ENCODE results near the gene GPAM. TPM values are rescaled to one million over a fixed set of nuclear protein-coding genes. Genes with fewer than 3 reads are reported as not detected.

Gene GPAM
- total and polyA plus RNA-seq, 2 of the 8 experiments (the other 6 are each of a cell fraction or from before 2014, with no cell fraction given): 5.5 to 15.5 TPM

GRCh38 chr10:112120491-112120890 lies 63.1 kb downstream of the GPAM start:
- 82% methylated on average over 4 of the region's 4 CpGs; no CpG with 5 or more reads in 1 of the 2 experiments for WGBS, 2 experiments (ENCODE audit: extremely low coverage in 1 of 2, insufficient coverage in 1 of 2, insufficient read length in 1 of 2, insufficient replicate concordance in 2 of 2, low coverage in 1 of 2, low lambda C conversion rate in 2 of 2, missing lambda C conversion rate in 1 of 2)
- Histone ChIP-seq H3K9me3 (ENCODE audit: insufficient read depth in 2 of 2, low read depth in 1 of 2, low read length in 1 of 2) (no peaks in the 10 kb centered on the region), H2BK120ac (replicated peaks; ENCODE audit: low read depth, low read length) (no peak overlapping the region), H3K18ac (ENCODE audit: extremely low read depth, low read length) (no peak overlapping the region), H3K56ac (replicated peaks; ENCODE audit: insufficient read length, low read depth, low read length) (no peak overlapping the region), H2AFZ (ENCODE audit: low read length) (no peak overlapping the region), H2BK20ac (ENCODE audit: low read length) (no peak overlapping the region), H3K79me2 (ENCODE audit: control insufficient read depth in 1 of 2, insufficient read depth in 2 of 2, low read length in 2 of 2) (no peaks in the 10 kb centered on the region), H3K79me1 (ENCODE audit: low read depth, low read length) (no peaks in the 10 kb centered on the region), H3K4ac (replicated peaks; ENCODE audit: insufficient read length, low read depth, low read length) (no peak overlapping the region), H3K9ac (replicated peaks in 1 of 4; ENCODE audit: extremely low read depth in 1 of 4, low read depth in 3 of 4, low read length in 3 of 4) (no peak overlapping the region), H2BK12ac (ENCODE audit: low read depth, low read length) (no peak overlapping the region), H3K27ac (ENCODE audit: low read depth, low read length) (no peak overlapping the region), H2BK15ac (ENCODE audit: low read length) (no peak overlapping the region), H4K91ac (replicated peaks; ENCODE audit: insufficient read length, low read length) (no peak overlapping the region), H2AK5ac (ENCODE audit: low read depth, low read length) (no peak overlapping the region), H4K5ac (ENCODE audit: insufficient read length, low read depth, low read length) (no peak overlapping the region), H3K14ac (ENCODE audit: insufficient read length) (no peak overlapping the region), H3K36me3 (ENCODE audit: control insufficient read depth in 2 of 4, insufficient read depth in 4 of 4, low read length in 3 of 4) (no peaks in the 10 kb centered on the region), H2BK5ac (ENCODE audit: low read depth, low read length) (no peak overlapping the region), H4K20me1 (replicated peaks in 1 of 2; ENCODE audit: control insufficient read depth in 1 of 2, insufficient read depth in 2 of 2, low read length in 2 of 2) (no peaks in the 10 kb centered on the region), H3K23ac (ENCODE audit: insufficient read length) (no peak overlapping the region), H3K4me3 (ENCODE audit: extremely low read depth in 1 of 4, insufficient read depth in 2 of 4, low read depth in 3 of 4, low read length in 4 of 4) (no peak overlapping the region), H3K4me1 (replicated peaks in 1 of 4; ENCODE audit: control insufficient read depth in 3 of 4, insufficient read depth in 4 of 4, low read length in 3 of 4) (no peaks in the 10 kb centered on the region; a peak in 1 of 7 replicates), H3K4me2 (ENCODE audit: insufficient read depth in 1 of 2, low read depth in 2 of 2, low read length in 2 of 2) (no peak overlapping the region), H4K8ac (ENCODE audit: extremely low read depth, insufficient read depth, low read length) (no peak overlapping the region), H3K27me3 (replicated peaks in 1 of 4; ENCODE audit: control insufficient read depth in 3 of 4, extremely low read depth in 1 of 4, insufficient read depth in 3 of 4, low read length in 3 of 4) (no peaks in the 10 kb centered on the region), H3K23me2 (ENCODE audit: low read depth, low read length) (peaks cover 2% of the 10 kb centered on the region; the same call in 1 of the 2 replicates)
- FAIRE-seq (no peak), DNase-seq (ENCODE audit: low read depth in 1 of 2, low spot score in 2 of 2) (no peak)
- CTCF ChIA-PET (ENCODE audit: partially characterized antibody): interaction anchor here (1.4 to 17.5 kb wide), 2 partner anchors 18 to 195 kb away, joined by 3 to 286 read pairs; no protein-coding TSS in a partner anchor
- POLR2A ChIA-PET (ENCODE audit: partially characterized antibody): no interaction called here
- TF ChIP-seq ATF2 (IDR thresholded peaks at IDR 0.05; ENCODE audit: low read length): no peak
- TF ChIP-seq NRF1 (IDR thresholded peaks at IDR 0.05; ENCODE audit: low read depth, low read length): no peak

Data from H1 (cell line).